SK-N-SH treated with all-trans-retinoic acid at 6 μM for 48 hours (cell line): ENCODE measurements around the gene TENT4B.
"Not testable (repeated sequence)": the region's sequence is repeated elsewhere in the genome, so short reads cannot be mapped to it uniquely, and the experiment has no call there.

Source experiments
- ATAC-seq: fragments of 200-7000 bp; cut with Tn5 transposase; 3 replicates; pipeline ENCODE4 v1.9.1; 2020; ENCODE audit warnings: mild to moderate bottlenecking, moderate library complexity
- ARNTL ChIP-seq: fragments of 450-650 bp; formaldehyde crosslinking; IDR thresholded peaks from 2 replicates; pipeline ENCODE4 v1.5.0; 2020; ENCODE audit warnings: low read depth, mild to moderate bottlenecking, moderate library complexity, borderline replicate concordance
- BACH2 ChIP-seq: fragments of 250-450 bp; sonication (Bioruptor Pico); IDR thresholded peaks from 2 replicates; pipeline ENCODE4 v1.9.0; 2021; ENCODE audit warnings: mild to moderate bottlenecking, borderline replicate concordance
- CREB5 ChIP-seq: fragments of 250-450 bp; sonication (Bioruptor Pico); IDR thresholded peaks from 2 replicates; pipeline ENCODE4 v1.5.1; 2020; ENCODE audit warnings: low read depth, mild to moderate bottlenecking, moderate library complexity
- CSDC2 ChIP-seq: fragments of 250-450 bp; sonication (Bioruptor Pico); IDR thresholded peaks from 2 replicates; pipeline ENCODE4 v1.5.0; 2020; ENCODE audit warnings: mild to moderate bottlenecking, moderate library complexity
- ESRRG ChIP-seq: fragments of 250-450 bp; sonication (Bioruptor Pico); IDR thresholded peaks from 2 replicates; pipeline ENCODE4 v1.6.1; 2021; ENCODE audit warnings: mild to moderate bottlenecking
- ISL1 ChIP-seq: fragments of 250-450 bp; sonication (Bioruptor Pico); IDR thresholded peaks from 2 replicates; pipeline ENCODE4 v2.1.2; 2022; ENCODE audit warnings: mild to moderate bottlenecking, moderate library complexity
- OSR1 ChIP-seq: fragments of 250-450 bp; sonication (Bioruptor Pico); IDR thresholded peaks from 2 replicates; pipeline ENCODE4 v1.8.0; 2022; ENCODE audit warnings: moderate library complexity, mild to moderate bottlenecking, inconsistent platforms
- POU6F1 ChIP-seq: fragments of 250-450 bp; sonication (Bioruptor Pico); IDR thresholded peaks from 2 replicates; pipeline ENCODE4 v1.8.0; 2021; ENCODE audit warnings: low read depth, mild to moderate bottlenecking, moderate library complexity, borderline replicate concordance
- RARB ChIP-seq: fragments of 250-450 bp; sonication (Bioruptor Pico); IDR thresholded peaks from 2 replicates; pipeline ENCODE4 v1.8.0; 2021; ENCODE audit warnings: mild to moderate bottlenecking, moderate library complexity
- SNAI2 ChIP-seq: fragments of 250-450 bp; sonication (Bioruptor Pico); IDR thresholded peaks from 2 replicates; pipeline ENCODE4 v1.5.0; 2020; ENCODE audit warnings: mild to moderate bottlenecking, moderate library complexity
- TOX ChIP-seq: fragments of 250-450 bp; sonication (Bioruptor Pico); IDR thresholded peaks from 2 replicates; pipeline ENCODE4 v1.8.0; 2021; ENCODE audit warnings: mild to moderate bottlenecking, moderate library complexity, borderline replicate concordance
- TSHZ2 ChIP-seq: fragments of 250-450 bp; sonication (Bioruptor Pico); IDR thresholded peaks from 2 replicates; pipeline ENCODE4 v1.5.0; 2020; ENCODE audit warnings: mild to moderate bottlenecking, moderate library complexity
- ZC3H10 ChIP-seq: fragments of 250-450 bp; sonication (Bioruptor Pico); IDR thresholded peaks from 2 replicates; pipeline ENCODE4 v1.5.1; 2021; ENCODE audit warnings: mild to moderate bottlenecking, moderate library complexity
- ZFP3 ChIP-seq: fragments of 250-450 bp; sonication (Bioruptor Pico); IDR thresholded peaks from 2 replicates; pipeline ENCODE4 v1.5.0; 2020; ENCODE audit warnings: mild to moderate bottlenecking, moderate library complexity
- ZFP30 ChIP-seq: fragments of 450-650 bp; formaldehyde crosslinking; IDR thresholded peaks from 2 replicates; pipeline ENCODE4 v1.5.0; 2022; ENCODE audit warnings: mild to moderate bottlenecking, moderate library complexity
- ZNF565 ChIP-seq: fragments of 450-650 bp; formaldehyde crosslinking; conservative IDR thresholded peaks from 2 replicates; pipeline ENCODE4 v1.5.0; 2020; ENCODE audit warnings: low read depth, mild to moderate bottlenecking, moderate library complexity
- ZNF70 ChIP-seq: fragments of 450-650 bp; formaldehyde crosslinking; IDR thresholded peaks from 2 replicates; pipeline ENCODE4 v1.5.0; 2020; ENCODE audit warnings: mild to moderate bottlenecking, moderate library complexity
- ZNF8 ChIP-seq: fragments of 450-650 bp; formaldehyde crosslinking; IDR thresholded peaks from 2 replicates; pipeline ENCODE4 v1.5.0; 2020; ENCODE audit warnings: mild to moderate bottlenecking, moderate library complexity
- TF ChIP-seq, protein P1 (sequence below): fragments of 250-450 bp; sonication (Bioruptor Pico); IDR thresholded peaks from 2 replicates; pipeline ENCODE4 v1.8.0; 2020; ENCODE audit warnings: mild to moderate bottlenecking, moderate library complexity, borderline replicate concordance
- TF ChIP-seq, protein P2 (sequence below): fragments of 250-450 bp; sonication (Bioruptor Pico); IDR thresholded peaks from 2 replicates; pipeline ENCODE4 v1.5.1; 2021; ENCODE audit warnings: mild to moderate bottlenecking, moderate library complexity

The TENT4B gene

GRCh38 chr16:50126183-50126582 is 26.9 kb upstream of the TENT4B start:
- ATAC-seq, result no peak
- TF ChIP-seq ESRRG (CRISPR knock-in tag), result no peak
- no peak for TF ChIP-seq ZNF8
- TF ChIP-seq BACH2 (CRISPR knock-in tag), result no peak
- no peak for TF ChIP-seq SNAI2 (CRISPR knock-in tag)
- TF ChIP-seq OSR1, result no peak
- TF ChIP-seq ARNTL, result no peak
- no peak for TF ChIP-seq TOX
- no peak for TF ChIP-seq RARB (CRISPR knock-in tag)
- no peak for TF ChIP-seq ZFP30 (CRISPR knock-in tag)
- no peak for TF ChIP-seq TSHZ2 (CRISPR knock-in tag)
- TF ChIP-seq POU6F1 (CRISPR knock-in tag), result no peak
- no peak for TF ChIP-seq CSDC2 (CRISPR knock-in tag)
- no peak for TF ChIP-seq ZNF70
- no peak for TF ChIP-seq ISL1 (CRISPR knock-in tag)
- TF ChIP-seq, protein P1, sequence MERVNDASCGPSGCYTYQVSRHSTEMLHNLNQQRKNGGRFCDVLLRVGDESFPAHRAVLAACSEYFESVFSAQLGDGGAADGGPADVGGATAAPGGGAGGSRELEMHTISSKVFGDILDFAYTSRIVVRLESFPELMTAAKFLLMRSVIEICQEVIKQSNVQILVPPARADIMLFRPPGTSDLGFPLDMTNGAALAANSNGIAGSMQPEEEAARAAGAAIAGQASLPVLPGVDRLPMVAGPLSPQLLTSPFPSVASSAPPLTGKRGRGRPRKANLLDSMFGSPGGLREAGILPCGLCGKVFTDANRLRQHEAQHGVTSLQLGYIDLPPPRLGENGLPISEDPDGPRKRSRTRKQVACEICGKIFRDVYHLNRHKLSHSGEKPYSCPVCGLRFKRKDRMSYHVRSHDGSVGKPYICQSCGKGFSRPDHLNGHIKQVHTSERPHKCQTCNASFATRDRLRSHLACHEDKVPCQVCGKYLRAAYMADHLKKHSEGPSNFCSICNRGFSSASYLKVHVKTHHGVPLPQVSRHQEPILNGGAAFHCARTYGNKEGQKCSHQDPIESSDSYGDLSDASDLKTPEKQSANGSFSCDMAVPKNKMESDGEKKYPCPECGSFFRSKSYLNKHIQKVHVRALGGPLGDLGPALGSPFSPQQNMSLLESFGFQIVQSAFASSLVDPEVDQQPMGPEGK (CRISPR knock-in tag), result no peak
- no peak for TF ChIP-seq ZC3H10 (CRISPR knock-in tag)

DNA sequence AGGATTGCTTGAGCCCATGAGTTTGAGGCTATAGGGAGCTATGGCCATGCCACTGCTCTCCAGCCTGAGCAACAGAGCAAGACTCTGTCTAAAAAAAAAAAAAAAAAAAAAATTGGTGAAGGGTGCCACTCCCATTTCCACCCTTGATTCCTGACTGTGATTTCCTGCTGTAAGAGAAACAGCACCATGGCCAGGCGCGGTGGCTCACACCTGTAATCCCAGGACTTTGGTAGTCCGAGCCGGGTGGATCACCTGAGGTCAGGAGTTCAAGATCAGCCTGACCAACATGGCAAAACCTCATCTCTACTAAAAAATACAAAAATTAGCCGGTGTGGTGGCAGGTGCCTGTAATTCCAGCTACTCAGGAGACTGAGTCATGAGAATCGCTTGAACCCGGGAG is 20.5 kb upstream of the TENT4B start:
- not testable (repeated sequence) for ATAC-seq

DNA sequence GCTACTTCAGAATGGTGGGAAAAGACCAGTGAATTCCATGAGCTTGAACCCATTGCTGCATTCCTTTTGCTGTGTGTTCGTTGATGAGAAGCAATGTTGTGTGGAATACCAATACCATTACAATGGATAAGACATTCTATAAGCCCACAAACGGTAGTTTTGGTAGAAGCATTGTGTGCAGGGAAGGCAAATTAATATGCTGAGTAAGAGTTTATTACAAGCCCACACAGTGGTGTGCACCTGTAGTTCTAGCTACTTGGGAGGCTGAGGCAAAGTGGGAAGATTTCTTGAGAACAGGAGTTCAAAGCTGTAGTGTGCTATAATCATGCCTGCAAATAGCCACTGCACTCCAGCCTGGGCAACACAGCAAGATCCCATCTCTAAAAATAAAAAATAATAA is 19.9 kb upstream of the TENT4B start:
- TF ChIP-seq CSDC2 (CRISPR knock-in tag), result no peak
- TF ChIP-seq, protein P2, sequence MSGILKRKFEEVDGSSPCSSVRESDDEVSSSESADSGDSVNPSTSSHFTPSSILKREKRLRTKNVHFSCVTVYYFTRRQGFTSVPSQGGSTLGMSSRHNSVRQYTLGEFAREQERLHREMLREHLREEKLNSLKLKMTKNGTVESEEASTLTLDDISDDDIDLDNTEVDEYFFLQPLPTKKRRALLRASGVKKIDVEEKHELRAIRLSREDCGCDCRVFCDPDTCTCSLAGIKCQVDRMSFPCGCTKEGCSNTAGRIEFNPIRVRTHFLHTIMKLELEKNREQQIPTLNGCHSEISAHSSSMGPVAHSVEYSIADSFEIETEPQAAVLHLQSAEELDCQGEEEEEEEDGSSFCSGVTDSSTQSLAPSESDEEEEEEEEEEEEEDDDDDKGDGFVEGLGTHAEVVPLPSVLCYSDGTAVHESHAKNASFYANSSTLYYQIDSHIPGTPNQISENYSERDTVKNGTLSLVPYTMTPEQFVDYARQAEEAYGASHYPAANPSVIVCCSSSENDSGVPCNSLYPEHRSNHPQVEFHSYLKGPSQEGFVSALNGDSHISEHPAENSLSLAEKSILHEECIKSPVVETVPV (CRISPR knock-in tag), result no peak
- TF ChIP-seq ZFP30 (CRISPR knock-in tag), result no peak
- TF ChIP-seq SNAI2 (CRISPR knock-in tag), result no peak
- no peak for TF ChIP-seq RARB (CRISPR knock-in tag)
- no peak for TF ChIP-seq ZNF565 (CRISPR knock-in tag)
- no peak for TF ChIP-seq ZC3H10 (CRISPR knock-in tag)
- no peak for TF ChIP-seq TOX
- no peak for TF ChIP-seq ZFP3 (CRISPR knock-in tag)
- TF ChIP-seq ARNTL, result no peak
- TF ChIP-seq ESRRG (CRISPR knock-in tag), result no peak
- TF ChIP-seq ZNF70, result no peak
- no peak for TF ChIP-seq CREB5
- TF ChIP-seq POU6F1 (CRISPR knock-in tag), result no peak
- TF ChIP-seq, protein P1 (CRISPR knock-in tag), result no peak
- no peak for TF ChIP-seq ISL1 (CRISPR knock-in tag)
- no peak for ATAC-seq
